HG03520 (cell line): Measurements from ENCODE around the gene OR2T27.
"Not testable (repeated sequence)": the region's sequence is repeated elsewhere in the genome, so short reads cannot be mapped to it uniquely, and the experiment has no call there.

Source experiments
- ATAC-seq: cut with Tn5 transposase; IDR thresholded peaks from one replicate; pipeline ENCODE4 v1.9.1; 2021; ENCODE audit warnings: mild to moderate bottlenecking, moderate library complexity; ENCODE audit not compliant: unreplicated experiment

Gene OR2T27

GRCh38 chr1:248655354-248655753 lies at the start of gene OR2T27:
Gene OR2T27, minus strand, starts transcription at chr1:248655528. Its CDS starts 4,644 bp downstream, at chr1:248650884.
- ATAC-seq = peak; percentile 59

GRCh38 chr1:248704606-248705005 lies 49.3 kb upstream of the OR2T27 start:
- ATAC-seq = no peak

- no peak for ATAC-seq
These were observed 48.3 kb upstream of the OR2T27 start for GRCh38 chr1:248703674-248704073.

- ATAC-seq = no peak
These were observed 47.4 kb upstream of the OR2T27 start, which contains the start of gene OR14I1 for GRCh38 chr1:248702714-248703113. Gene OR14I1, minus strand, starts transcription at chr1:248702766.

GRCh38 chr1:248699099-248699498 lies 43.8 kb upstream of the OR2T27 start:
- no peak for ATAC-seq

GRCh38 chr1:248697907-248698306 lies 42.6 kb upstream of the OR2T27 start:
- ATAC-seq = no peak

- no peak for ATAC-seq
These were observed 41.4 kb upstream of the OR2T27 start for GRCh38 chr1:248696774-248697173.

GRCh38 chr1:248696261-248696660 lies 40.9 kb upstream of the OR2T27 start:
- no peak for ATAC-seq

GRCh38 chr1:248695451-248696132 lies 40.3 kb upstream of the OR2T27 start:
- ATAC-seq = no peak

- ATAC-seq = no peak
These were observed 36.3 kb upstream of the OR2T27 start for GRCh38 chr1:248691567-248692155.

- ATAC-seq = peak; percentile 57
These were observed 33.4 kb upstream of the OR2T27 start for GRCh38 chr1:248688527-248689298.

- ATAC-seq = peak; percentile 83
These were observed 31.5 kb upstream of the OR2T27 start for GRCh38 chr1:248686815-248687214.

GRCh38 chr1:248681651-248682050 lies 26.3 kb upstream of the OR2T27 start:
- ATAC-seq = no peak

GRCh38 chr1:248670003-248670402 lies 14.7 kb upstream of the OR2T27 start:
- no peak for ATAC-seq

- peak; percentile 93 for ATAC-seq
These were observed 8.4 kb upstream of the OR2T27 start for GRCh38 chr1:248663453-248664328.

- ATAC-seq = not testable (repeated sequence)
These were observed 1.5 kb upstream of the OR2T27 start for GRCh38 chr1:248656797-248657196.

- ATAC-seq = not testable (repeated sequence)
These were observed 6.4 kb downstream of the OR2T27 start for GRCh38 chr1:248648770-248649536.

GRCh38 chr1:248645178-248645577 lies 10.2 kb downstream of the OR2T27 start, which contains the start of gene OR2T35:
Gene OR2T35, minus strand, starts transcription at chr1:248645278. Its CDS starts 6,020 bp downstream, at chr1:248639258.
- ATAC-seq = not testable (repeated sequence)

GRCh38 chr1:248642971-248643651 lies 12.2 kb downstream of the OR2T27 start:
- ATAC-seq = peak; percentile 55
